Measurements from ENCODE around the gene PDE4D.

PDE4D gene

GRCh38 chr5:59893429-59894227, at the start of gene PDE4D:
Gene PDE4D, minus strand, starts transcription at chr5:59893726.
- no peak for DNase-seq

GRCh38 chr5:59937633-59938032, 44.1 kb upstream of the PDE4D start:
- no peak for DNase-seq

- DNase-seq: no peak
Measured at GRCh38 chr5:59923465-59923864, 29.9 kb upstream of the PDE4D start.

GRCh38 chr5:59922220-59922619, 28.7 kb upstream of the PDE4D start:
- DNase-seq: no peak

GRCh38 chr5:59921816-59922215, 28.3 kb upstream of the PDE4D start:
- no peak for DNase-seq

- DNase-seq: no peak
Measured at GRCh38 chr5:59919484-59919883, 26.0 kb upstream of the PDE4D start.

GRCh38 chr5:59917121-59917520, 23.6 kb upstream of the PDE4D start:
- no peak for DNase-seq

GRCh38 chr5:59905188-59905587, 11.7 kb upstream of the PDE4D start:
- DNase-seq: no peak

- no peak for DNase-seq
Measured at GRCh38 chr5:59897075-59897474, 3.5 kb upstream of the PDE4D start.

- DNase-seq: no peak
Measured at GRCh38 chr5:59891962-59892643, 1.4 kb downstream of the PDE4D start.

GRCh38 chr5:59887274-59887673, 6.3 kb downstream of the PDE4D start:
- DNase-seq: no peak

GRCh38 chr5:59874675-59875074, 18.9 kb downstream of the PDE4D start:
- DNase-seq: no peak

- no peak for DNase-seq
Measured at GRCh38 chr5:59873113-59873512, 20.4 kb downstream of the PDE4D start.

- no peak for DNase-seq
Measured at GRCh38 chr5:59866661-59867060, 26.9 kb downstream of the PDE4D start.

- DNase-seq: no peak
Measured at GRCh38 chr5:59864718-59865117, 28.8 kb downstream of the PDE4D start.

- DNase-seq: no peak
Measured at GRCh38 chr5:59863777-59864176, 29.7 kb downstream of the PDE4D start.

- DNase-seq: no peak
Measured at GRCh38 chr5:59856358-59856757, 37.2 kb downstream of the PDE4D start.

GRCh38 chr5:59850766-59851165, 42.8 kb downstream of the PDE4D start:
- no peak for DNase-seq

GRCh38 chr5:59847586-59847985, 45.9 kb downstream of the PDE4D start:
- no peak for DNase-seq

- no peak for DNase-seq
Measured at GRCh38 chr5:59845730-59846129, 47.8 kb downstream of the PDE4D start.

- DNase-seq: no peak
Measured at GRCh38 chr5:59843511-59844213, 49.9 kb downstream of the PDE4D start.

- DNase-seq: no peak
Measured at GRCh38 chr5:59842999-59843398, 50.5 kb downstream of the PDE4D start.

- no peak for DNase-seq
Measured at GRCh38 chr5:59840200-59840601, 53.3 kb downstream of the PDE4D start.

- DNase-seq: no peak
Measured at GRCh38 chr5:59838989-59839388, 54.5 kb downstream of the PDE4D start.

All from NCI-H2171 (cell line).